Myocyte (in vitro differentiated cells): ENCODE results near the gene ZNF688. TPM values are rescaled to one million over a fixed set of nuclear protein-coding genes. Genes with fewer than 3 reads are reported as not detected.

Source experiments
- DNase-seq: peaks from one replicate; pipeline ENCODE4 v3.0.0-alpha.2; 2012; ENCODE audit warnings: low read depth
- total RNA-seq: library from RNA; depleted of rRNA; stranded (reverse); fragments of >200 nt; gene quantifications from 2 replicates; pipeline ENCODE4 v1.2.3, GENCODE V29; 2014

The ZNF688 gene
- total RNA-seq, 1 donor from 2014 or later, result 7.4 TPM

GRCh38 chr16:30521873-30522641 is 49.5 kb downstream of the ZNF688 start:
- DNase-seq, result no peak

GRCh38 chr16:30521476-30521872 is 50.0 kb downstream of the ZNF688 start:
- DNase-seq, result no peak

Other genes with a start within 250 kb of the ZNF688 start
- gene CD2BP2, start 216.4 kb downstream of the ZNF688 start, total RNA-seq, result 41.1 and 51.1 TPM in 2 replicates
- 40.3 and 50.5 TPM in 2 replicates for gene TBC1D10B, start 201.2 kb downstream of the ZNF688 start, total RNA-seq
- 6,226 and 7,274 TPM in 2 replicates for gene MYL11, start 196.9 kb downstream of the ZNF688 start, total RNA-seq
- gene SEPTIN1, start 189.2 kb downstream of the ZNF688 start, total RNA-seq, result 0.13 TPM in 1 of 2 replicates, not detected in the other
- 13.2 and 20.8 TPM in 2 replicates for gene ZNF48, start 176.3 kb downstream of the ZNF688 start, total RNA-seq
- 27.7 and 33.6 TPM in 2 replicates for gene ZNF771, start 164.1 kb downstream of the ZNF688 start, total RNA-seq
- gene DCTPP1, start 141.7 kb downstream of the ZNF688 start, total RNA-seq, result 8.6 and 12.5 TPM in 2 replicates
- gene SEPHS2, start 125.8 kb downstream of the ZNF688 start, total RNA-seq, result 6.8 and 7.8 TPM in 2 replicates
- gene ITGAL, start 99.0 kb downstream of the ZNF688 start, total RNA-seq, result not detected in 2 replicates
- 38.4 and 56.8 TPM in 2 replicates for gene ZNF768, start 45.1 kb downstream of the ZNF688 start, total RNA-seq
- gene ZNF747, start 36.9 kb downstream of the ZNF688 start, total RNA-seq, result 11.9 and 14.0 TPM in 2 replicates
- 8.4 and 9.0 TPM in 2 replicates for gene ZNF764, start 13.3 kb downstream of the ZNF688 start, total RNA-seq
- gene ZNF785, start 14.0 kb upstream of the ZNF688 start, total RNA-seq, result 8.0 and 8.7 TPM in 2 replicates
- 7.8 and 9.2 TPM in 2 replicates for gene ZNF689, start 38.7 kb upstream of the ZNF688 start, total RNA-seq
- 13.0 and 13.7 TPM in 2 replicates for gene PRR14, start 79.2 kb upstream of the ZNF688 start, total RNA-seq
- gene FBRS, start 86.7 kb upstream of the ZNF688 start, total RNA-seq, result 24.6 and 25.1 TPM in 2 replicates
- 13.9 TPM in 2 replicates for gene SRCAP, start 127.5 kb upstream of the ZNF688 start, total RNA-seq
- gene PHKG2, start 176.7 kb upstream of the ZNF688 start, total RNA-seq, result 34.4 and 42.1 TPM in 2 replicates
- 3.9 and 4.1 TPM in 2 replicates for gene CFAP119, start 190.3 kb upstream of the ZNF688 start, total RNA-seq
- gene RNF40, start 190.6 kb upstream of the ZNF688 start, total RNA-seq, result 67.8 and 69.5 TPM in 2 replicates
- 24.3 and 28.7 TPM in 2 replicates for gene ZNF629, start 215.5 kb upstream of the ZNF688 start, total RNA-seq